ENCODE results near the gene PAPPA2.

Gene PAPPA2

DNA sequence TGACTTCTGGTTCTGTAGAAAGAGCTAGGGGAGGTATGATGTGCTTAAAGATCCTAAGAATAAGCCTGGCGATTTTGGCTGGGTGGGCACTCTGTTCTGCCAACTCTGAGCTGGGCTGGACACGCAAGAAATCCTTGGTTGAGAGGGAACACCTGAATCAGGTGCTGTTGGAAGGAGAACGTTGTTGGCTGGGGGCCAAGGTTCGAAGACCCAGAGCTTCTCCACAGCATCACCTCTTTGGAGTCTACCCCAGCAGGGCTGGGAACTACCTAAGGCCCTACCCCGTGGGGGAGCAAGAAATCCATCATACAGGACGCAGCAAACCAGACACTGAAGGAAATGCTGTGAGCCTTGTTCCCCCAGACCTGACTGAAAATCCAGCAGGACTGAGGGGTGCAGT lies 93.3 kb downstream of the PAPPA2 start:
- Histone ChIP-seq H3K36me3 (ENCODE audit: control insufficient read depth in 2 of 2, insufficient read depth in 1 of 2, low read length in 2 of 2) (no peaks in the 10 kb centered on the region), H3K4me3 (ENCODE audit: low read depth, low read length) (no peak overlapping the region), H3K27ac (ENCODE audit: extremely low read depth, low read depth, low read length) (no peak overlapping the region), H3K4me1 (ENCODE audit: control insufficient read depth, insufficient read depth, low read length) (no peaks in the 10 kb centered on the region), H3K9me3 (ENCODE audit: control insufficient read depth, insufficient read depth, low read depth, low read length) (no peaks in the 10 kb centered on the region)
- CTCF ChIA-PET = interaction anchor here (0.7 to 1.7 kb wide), 2 partner anchors 10 to 154 kb away, joined by 3 read pairs; no protein-coding TSS in a partner anchor
- TF ChIP-seq ZNF555 (tag by site-specific recombination; conservative IDR thresholded peaks at IDR 0.05) = no peak
- no peak for TF ChIP-seq ZBTB26 (tag by site-specific recombination; optimal IDR thresholded peaks at IDR 0.05)
- TF ChIP-seq ZNF843 (tag by site-specific recombination; IDR thresholded peaks at IDR 0.05) = no peak
- no peak for TF ChIP-seq ZNF24 (tag by site-specific recombination; IDR thresholded peaks at IDR 0.05)
- TF ChIP-seq ZNF2 (tag by site-specific recombination; IDR thresholded peaks at IDR 0.05) = no peak
- POLR2A ChIA-PET = no interaction called here

- Histone ChIP-seq H3K36me3 (ENCODE audit: control insufficient read depth in 2 of 2, insufficient read depth in 1 of 2, low read length in 2 of 2) (no peaks in the 10 kb centered on the region), H3K27ac (ENCODE audit: extremely low read depth, low read depth, low read length) (no peak overlapping the region), H3K4me1 (ENCODE audit: control insufficient read depth, insufficient read depth, low read length) (no peaks in the 10 kb centered on the region), H3K9me3 (ENCODE audit: control insufficient read depth, insufficient read depth, low read depth, low read length) (no peaks in the 10 kb centered on the region), H3K4me3 (ENCODE audit: low read depth, low read length) (no peak overlapping the region)
- ChIA-PET POLR2A (no interaction called here), CTCF (interaction anchor here (0.6 to 5.8 kb wide), 9 partner anchors 8 to 1223 kb away, joined by 3 to 59 read pairs (median 4); no protein-coding TSS in a partner anchor)
- TF ChIP-seq ZNF791 (tag by site-specific recombination; IDR thresholded peaks at IDR 0.05) = no peak
- TF ChIP-seq KLF9 (tag by site-specific recombination; IDR thresholded peaks at IDR 0.05; ENCODE audit: low read depth) = no peak
- TF ChIP-seq ZNF223 (tag by site-specific recombination; IDR thresholded peaks at IDR 0.05) = no peak
- no peak for TF ChIP-seq ZNF2 (tag by site-specific recombination; IDR thresholded peaks at IDR 0.05)
Measured at GRCh38 chr1:176557543-176558258, 94.7 kb downstream of the PAPPA2 start.

- CTCF ChIA-PET = interaction anchor here (0.6 to 5.8 kb wide), 13 partner anchors 9 to 815 kb away, joined by 3 to 59 read pairs (median 4); partner anchors contain the start of gene TNR
- TF ChIP-seq SP7 (tag by site-specific recombination; IDR thresholded peaks at IDR 0.05) (no peak), ZNF639 (tag by site-specific recombination; IDR thresholded peaks at IDR 0.05) (no peak), ZNF76 (tag by site-specific recombination; IDR thresholded peaks at IDR 0.05; ENCODE audit: borderline replicate concordance, low read depth) (no peak), ZNF530 (tag by site-specific recombination; IDR thresholded peaks at IDR 0.05; ENCODE audit: low read depth) (no peak), ZBTB11 (tag by site-specific recombination; conservative IDR thresholded peaks at IDR 0.05; ENCODE audit: low read depth) (no peak), ZNF16 (tag by site-specific recombination; IDR thresholded peaks at IDR 0.05; ENCODE audit: low read depth) (no peak), ZNF416 (tag by site-specific recombination; IDR thresholded peaks at IDR 0.05) (no peak), ZFP3 (tag by site-specific recombination; IDR thresholded peaks at IDR 0.05; ENCODE audit: low read depth) (no peak)
- TF ChIP-seq, protein P1, sequence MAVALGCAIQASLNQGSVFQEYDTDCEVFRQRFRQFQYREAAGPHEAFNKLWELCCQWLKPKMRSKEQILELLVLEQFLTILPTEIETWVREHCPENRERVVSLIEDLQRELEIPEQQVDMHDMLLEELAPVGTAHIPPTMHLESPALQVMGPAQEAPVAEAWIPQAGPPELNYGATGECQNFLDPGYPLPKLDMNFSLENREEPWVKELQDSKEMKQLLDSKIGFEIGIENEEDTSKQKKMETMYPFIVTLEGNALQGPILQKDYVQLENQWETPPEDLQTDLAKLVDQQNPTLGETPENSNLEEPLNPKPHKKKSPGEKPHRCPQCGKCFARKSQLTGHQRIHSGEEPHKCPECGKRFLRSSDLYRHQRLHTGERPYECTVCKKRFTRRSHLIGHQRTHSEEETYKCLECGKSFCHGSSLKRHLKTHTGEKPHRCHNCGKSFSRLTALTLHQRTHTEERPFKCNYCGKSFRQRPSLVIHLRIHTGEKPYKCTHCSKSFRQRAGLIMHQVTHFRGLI (tag by site-specific recombination; IDR thresholded peaks at IDR 0.05) = no peak
Measured at GRCh38 chr1:176558561-176558960, 95.6 kb downstream of the PAPPA2 start.

More at GRCh38 chr1:176558561-176558960, 95.6 kb downstream of the PAPPA2 start:
- Histone ChIP-seq H3K36me3 (ENCODE audit: control insufficient read depth in 2 of 2, insufficient read depth in 1 of 2, low read length in 2 of 2) (no peaks in the 10 kb centered on the region), H3K9me3 (ENCODE audit: control insufficient read depth, insufficient read depth, low read depth, low read length) (no peaks in the 10 kb centered on the region), H3K4me1 (ENCODE audit: control insufficient read depth, insufficient read depth, low read length) (no peaks in the 10 kb centered on the region), H3K4me3 (ENCODE audit: low read depth, low read length) (no peak overlapping the region), H3K27ac (ENCODE audit: extremely low read depth, low read depth, low read length) (no peak overlapping the region)
- POLR2A ChIA-PET = no interaction called here
